ENCODE measurements around the gene RAP1GAP2.
"Not testable (repeated sequence)": the region's sequence is repeated elsewhere in the genome, so short reads cannot be mapped to it uniquely, and the experiment has no call there.

RAP1GAP2 gene

DNA sequence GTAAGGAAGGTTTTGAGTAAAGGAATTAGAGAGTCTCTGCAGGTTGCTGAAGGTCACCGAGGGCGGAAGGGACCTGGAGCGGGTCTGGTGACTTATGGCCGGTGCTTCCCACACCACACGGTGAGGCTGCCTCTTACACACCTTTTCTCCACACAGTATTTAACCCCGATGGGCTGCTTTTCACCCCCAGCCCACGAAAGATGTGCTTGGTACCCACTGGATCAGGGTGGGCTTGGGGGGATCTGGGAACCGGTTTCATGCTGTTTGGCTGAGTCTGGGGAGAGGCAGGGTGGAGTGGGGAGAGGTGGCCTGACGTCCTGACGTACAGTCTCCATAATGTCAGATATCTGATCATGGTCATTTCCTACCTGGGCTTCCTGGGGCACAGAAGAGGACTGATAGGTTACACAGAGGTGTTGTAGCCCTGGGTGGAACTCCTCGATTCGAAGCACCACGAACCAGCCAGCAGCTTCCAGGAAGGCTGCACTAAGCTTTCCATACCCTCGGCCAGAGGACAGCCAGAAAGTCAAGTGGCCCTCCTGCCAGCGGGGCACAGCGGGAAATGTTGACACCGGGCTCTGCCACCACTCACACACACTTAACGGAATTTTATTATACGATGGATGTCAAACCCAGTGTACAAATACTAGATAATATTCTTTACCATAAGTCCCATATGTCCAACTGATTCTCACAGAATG is 233.1 kb downstream of the RAP1GAP2 start:
- no peak for DNase-seq

DNA sequence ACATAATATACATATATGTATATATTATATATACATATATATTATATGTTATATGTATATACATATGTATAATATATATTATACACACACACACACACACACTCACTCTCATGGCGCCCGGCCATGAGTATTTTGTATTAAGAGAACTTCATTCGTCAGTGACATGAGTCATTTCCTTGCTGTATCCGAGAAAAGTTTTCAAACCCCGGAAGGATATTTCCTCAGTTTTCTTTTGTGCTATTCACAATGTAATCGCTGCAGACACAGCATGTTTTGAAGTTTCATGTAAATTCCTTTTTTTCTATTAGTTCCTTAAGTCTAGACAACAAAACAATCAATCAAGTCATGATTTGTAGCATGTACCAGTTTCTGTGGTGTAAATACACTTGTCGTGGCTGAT is 233.9 kb downstream of the RAP1GAP2 start:
- no peak for DNase-seq

DNA sequence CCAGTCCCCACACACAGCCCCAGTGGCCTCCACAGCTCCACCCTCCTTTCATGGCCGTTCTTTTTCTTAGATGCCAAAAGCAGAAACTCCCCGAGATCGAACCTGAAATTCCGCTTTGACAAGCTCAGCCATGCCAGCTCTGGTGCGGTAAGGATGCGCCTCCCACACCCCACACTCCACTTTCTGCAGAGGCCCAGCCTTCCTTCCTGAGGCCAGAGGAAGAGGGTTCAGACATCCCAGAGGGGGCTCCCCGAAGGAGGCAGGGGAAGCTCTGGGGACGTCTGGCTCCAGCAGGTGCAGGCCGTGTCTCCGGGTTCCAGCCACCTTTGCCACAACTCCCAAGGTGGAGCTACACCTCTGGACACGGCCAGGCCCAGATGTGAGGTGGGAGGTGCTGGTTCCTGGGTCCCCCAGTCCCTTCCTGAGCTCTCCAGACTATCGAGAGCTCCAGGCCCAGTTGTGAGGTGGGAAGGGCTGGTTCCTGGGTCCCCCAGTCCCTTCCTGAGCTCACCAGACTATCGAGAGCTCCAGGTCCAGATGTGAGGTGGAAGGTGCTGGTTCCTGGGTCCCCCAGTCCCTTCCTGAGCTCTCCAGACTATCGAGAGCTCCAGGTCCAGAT is 234.7 kb downstream of the RAP1GAP2 start:
- not testable (repeated sequence) for DNase-seq

DNA sequence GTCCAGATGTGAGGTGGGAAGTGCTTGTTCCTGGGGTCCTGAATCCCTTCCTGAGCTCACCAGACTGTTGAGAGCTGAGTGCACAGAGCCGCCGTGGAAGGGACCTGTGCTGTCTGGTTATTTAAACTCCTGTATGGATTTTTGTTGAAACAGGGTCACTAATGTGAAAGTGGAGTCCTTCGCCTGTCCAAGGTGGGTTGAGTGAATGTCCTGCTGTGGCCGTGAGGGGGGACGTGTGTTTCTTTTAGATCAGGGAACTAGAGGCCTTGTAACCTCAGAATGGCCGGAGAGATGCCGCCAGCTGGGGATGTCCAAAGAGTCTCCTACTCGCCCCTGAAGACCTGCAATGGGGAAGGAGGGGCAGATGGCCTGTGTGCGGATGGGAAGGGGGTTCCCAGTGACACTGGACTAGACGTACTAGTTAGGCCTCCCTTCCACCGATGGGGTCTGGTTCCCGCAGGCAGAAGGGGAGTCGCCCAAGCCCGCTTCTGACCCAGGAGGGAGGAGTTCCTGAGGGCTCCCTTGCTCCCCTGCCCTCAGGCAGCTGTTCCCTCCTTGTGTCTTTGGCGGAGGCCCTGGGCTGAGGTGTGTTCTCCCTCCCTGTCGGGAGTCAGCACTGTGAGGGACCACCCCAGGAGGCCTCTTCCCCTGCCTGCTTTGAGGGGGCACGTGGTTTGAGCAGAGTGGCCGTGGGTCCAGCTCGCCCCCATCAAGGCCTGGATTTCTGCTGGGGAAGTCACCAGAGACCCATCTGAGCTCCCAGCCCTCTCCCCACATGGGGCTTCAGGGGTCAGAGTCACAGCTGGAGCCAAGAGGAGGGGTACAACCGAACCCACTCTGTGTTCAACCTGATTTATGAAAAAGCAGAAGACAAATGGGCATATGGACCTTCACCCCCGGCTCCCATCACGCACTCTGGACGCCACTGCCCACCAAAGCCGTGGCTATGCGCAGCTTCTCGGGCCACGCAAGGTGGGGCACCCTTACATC is 236.3 kb downstream of the RAP1GAP2 start:
- no peak for DNase-seq

DNA sequence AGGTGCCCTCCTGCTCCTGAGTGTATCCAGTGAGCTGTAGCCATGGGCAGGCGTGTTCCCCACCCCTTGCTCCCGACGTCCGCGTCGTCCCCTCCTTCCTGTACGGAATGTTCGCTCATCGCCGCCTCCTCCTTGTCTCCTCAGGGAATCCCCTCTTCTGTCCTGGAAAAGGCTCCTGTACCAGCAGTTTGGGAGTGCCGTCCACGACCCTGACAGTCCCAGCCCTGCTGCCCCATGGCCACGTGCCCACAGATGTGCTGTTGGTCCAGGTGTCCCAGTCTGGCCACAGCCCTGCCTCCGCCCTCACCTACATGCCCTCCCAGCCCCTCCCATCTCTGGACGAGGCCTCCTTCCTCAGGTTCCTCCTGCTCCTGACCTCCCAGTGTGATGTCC is 237.0 kb downstream of the RAP1GAP2 start:
- DNase-seq, result no peak

DNA sequence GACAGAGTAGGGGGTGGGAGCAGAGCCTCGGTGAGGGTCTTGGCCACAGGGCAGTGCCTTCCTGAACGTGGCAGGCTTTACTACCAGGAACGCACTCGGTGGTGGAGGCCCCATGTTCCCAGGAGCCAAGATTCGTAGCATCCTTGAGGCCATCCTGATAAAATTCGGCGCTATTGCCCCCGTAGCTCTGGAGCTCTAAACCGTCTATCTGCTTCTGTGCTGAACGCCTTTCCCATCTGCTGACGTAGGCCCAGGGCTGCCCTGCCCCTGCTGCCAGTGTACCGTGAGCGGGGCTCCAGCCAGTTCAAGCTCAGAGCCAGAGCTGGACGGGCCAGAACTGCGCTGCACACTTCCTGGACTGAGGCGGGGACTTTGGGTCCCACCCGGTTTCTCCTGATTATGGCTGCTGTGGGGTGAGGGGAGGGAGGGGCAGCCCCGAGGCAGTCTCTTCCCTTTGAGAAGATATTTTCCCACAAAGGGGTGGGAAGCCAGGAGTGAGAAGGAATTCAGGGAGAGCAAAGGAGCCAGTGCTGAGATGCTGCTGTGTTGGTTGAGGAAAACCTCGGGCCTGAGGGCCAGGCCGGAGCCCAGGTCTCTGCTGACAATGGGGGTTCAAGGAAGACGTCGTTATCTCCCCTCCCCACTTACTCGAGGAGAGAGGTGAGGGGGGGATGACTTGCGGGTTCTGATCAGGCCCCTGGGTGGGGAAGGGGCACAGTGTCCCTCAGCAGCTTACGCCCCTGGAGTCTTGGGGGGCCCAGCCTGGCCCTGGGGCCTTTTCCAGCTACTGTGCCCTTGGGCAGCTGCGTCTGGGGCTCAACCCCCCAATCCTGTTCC is 237.7 kb downstream of the RAP1GAP2 start:
- DNase-seq, result no peak

DNA sequence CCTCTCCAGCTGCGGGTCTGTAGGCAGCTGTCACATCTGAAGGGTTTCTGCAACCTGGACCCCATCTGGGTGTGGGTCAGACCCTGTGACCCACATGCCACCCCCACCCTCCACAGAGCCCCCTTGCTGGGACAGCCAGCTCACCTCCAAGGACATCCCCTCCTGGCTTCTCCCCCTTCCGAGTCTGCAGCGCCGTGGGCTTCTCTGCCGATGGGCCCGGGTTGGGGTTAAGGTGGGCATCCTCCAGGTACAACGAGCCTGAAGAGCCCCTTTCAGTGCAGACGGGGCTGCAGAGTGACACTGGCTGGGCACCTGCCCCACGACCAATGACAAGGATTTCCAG is 238.3 kb downstream of the RAP1GAP2 start:
- no peak for DNase-seq

DNA sequence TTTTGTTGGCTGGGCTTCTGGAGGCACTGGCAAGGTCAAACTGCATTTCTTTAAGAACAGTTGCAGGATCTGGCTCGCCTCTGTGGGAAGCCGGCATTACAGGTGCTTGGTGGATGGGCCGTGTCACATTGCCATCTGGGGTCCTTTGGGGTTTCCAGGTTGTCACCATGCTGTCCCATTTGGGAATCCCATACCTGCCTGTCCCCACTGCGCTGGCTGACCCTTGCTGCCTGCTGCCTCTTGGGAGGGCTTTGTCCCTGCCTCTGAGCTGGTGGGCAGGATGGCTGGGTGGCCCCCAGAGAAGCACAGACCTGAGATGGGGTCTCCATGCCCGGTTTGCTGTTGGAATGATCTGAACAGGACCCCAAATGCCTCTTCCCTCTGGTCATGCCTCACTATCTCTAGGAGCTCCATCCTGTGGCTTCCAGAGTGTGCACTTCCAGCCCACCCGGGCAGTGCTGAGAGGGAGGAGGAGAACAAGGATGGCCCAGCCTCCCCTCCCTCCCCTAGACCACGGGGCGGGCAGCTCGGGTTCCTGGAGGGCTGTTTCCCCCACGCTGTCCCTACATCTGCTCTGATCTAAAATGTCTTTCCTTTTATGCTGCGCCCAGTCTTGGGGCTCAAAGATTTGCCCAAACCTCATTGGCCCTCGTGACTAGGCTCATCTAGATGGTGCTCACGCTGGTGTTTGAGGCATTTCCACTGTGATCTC is 239.2 kb downstream of the RAP1GAP2 start:
- DNase-seq, result no peak

DNA sequence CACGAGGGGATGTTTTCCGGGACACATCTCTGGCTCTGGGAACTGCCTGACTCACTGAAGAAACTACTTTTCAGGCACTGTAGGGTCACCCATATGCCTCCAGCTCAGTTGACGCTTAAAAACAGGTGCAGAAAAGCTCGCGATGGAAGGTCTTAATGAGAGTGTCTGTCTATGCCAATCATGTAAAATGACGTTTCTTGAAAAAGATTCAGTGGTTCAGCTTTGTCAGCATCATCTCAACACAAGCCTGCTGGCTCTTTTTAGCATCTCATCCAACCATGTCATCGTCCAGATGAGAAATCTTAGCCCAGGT is 239.7 kb downstream of the RAP1GAP2 start:
- no peak for DNase-seq

DNA sequence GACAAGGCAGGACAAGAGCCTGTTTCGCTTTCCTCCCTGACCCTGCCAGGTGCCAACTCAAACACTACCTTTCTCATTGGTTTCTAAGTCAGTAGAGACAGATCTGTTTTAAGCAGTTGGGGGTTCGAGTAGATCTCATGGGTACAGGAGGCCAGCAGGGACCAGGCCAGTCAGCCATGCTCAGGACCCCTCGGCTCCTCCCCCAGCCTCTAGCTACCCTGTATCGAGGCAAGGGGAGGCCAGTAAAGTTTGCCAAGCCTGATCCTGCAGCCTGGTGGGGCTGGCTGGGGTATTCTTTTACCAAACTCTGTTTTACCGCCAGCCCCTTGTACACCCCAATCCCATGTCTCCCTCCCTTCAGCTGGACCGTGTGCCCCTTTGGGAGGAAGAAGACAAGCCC is 240.6 kb downstream of the RAP1GAP2 start:
- DNase-seq, result no peak

DNA sequence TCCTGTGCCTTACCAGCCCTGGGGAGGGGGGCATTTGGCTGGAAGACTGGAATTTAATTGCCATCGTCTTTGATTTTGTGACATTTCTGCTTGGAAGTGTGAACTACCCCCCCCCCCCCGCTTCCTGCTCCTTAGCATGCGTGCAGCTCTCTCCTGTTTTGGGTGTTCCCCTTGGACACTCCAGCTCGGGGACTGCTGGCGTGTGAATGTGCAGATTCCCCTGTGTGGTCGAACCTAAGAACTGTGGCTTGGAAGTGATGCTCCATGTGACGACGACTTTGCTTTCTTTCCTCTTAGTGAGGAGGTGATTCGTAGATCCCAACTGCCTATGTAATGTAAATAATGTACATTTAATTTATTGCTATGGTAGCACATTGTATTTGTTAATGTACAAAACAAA is 241.0 kb downstream of the RAP1GAP2 start:
- no peak for DNase-seq

DNA sequence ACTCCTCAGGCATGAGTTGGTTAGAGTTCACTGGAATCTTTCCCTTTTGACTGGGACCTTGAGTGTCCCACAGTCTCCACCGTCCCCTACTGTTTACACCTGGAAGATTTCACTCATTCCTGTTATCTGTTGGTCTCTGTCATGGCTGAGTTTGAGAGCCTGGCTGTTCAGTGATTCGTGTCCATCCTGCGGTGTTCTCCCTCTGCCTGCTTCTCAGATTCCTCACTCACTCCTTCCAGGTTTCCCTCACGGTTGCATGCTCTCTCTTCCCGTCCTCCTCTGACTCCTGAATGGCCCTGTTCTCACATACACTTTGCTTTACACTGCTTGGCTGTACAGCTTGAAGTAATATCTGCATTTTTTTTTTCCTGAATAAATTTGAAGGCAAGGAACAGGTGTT is 242.7 kb downstream of the RAP1GAP2 start:
- no peak for DNase-seq

DNA sequence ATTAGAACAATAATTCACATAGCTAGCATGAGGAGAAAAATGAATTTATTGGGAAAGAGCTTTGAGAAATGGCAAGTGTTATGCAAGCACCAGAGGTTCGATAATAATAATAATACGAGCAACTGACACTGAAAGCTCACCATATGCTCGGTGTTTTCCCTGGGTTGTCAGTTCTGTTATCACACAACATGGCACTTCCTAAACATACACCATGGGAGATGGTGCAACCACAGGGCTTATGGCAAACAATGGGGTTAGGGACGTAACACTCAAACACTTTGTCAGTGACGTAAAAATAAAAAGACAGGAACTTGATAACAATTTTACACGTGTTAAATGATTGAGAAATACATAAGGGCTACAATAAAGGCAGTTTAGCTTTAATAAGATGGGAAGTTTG is 243.5 kb downstream of the RAP1GAP2 start:
- no peak for DNase-seq

DNA sequence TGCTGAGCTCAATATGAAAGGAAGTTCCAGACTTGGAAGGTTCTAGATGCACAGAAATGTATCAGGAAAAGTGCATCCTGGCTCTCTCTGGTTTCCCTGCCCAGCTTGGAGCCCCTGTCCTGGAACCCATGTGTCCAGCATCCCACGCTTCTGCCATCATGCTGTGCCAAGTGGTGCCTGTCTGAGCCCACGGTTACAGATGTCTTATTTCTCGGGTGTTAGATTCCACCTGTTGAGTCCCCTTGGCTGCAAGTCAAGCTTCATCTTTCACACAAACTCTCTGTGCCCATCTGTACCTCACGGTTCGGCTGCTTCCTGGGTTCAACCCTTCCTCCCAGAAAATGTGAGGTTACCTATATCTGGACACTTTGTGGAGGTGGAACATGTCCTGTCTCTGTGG is 244.6 kb downstream of the RAP1GAP2 start:
- DNase-seq, result no peak

DNA sequence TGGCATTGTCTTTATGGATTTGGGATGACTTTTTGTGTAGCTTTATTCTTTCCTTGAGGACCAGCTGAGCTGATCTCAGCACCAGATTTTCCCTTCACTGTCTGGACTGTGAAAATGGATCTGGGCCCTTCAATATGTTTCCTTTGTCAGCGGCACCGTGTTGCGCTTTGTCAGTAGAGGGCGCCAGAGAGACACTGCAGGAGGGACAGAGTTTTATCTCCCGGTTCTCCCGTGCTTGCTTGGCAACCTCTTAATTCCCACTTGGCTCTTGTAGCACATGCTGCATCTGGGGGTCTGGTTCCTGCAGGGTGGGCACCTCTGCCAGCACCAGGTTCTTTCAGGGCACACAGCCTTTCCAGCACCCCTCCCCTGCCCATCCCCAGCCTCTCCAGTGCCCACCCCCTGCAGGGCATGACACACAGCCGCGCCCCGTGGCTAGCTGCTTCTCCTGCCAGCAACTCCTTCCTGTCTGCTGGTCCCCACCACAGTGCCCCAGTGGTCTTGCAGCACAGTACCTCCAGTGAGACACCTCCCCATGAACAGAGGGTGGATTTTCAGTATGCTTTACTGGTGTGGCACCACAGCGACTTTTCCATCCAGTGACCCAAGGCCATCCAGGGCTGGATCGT is 247.6 kb downstream of the RAP1GAP2 start:
- DNase-seq, result no peak

DNA sequence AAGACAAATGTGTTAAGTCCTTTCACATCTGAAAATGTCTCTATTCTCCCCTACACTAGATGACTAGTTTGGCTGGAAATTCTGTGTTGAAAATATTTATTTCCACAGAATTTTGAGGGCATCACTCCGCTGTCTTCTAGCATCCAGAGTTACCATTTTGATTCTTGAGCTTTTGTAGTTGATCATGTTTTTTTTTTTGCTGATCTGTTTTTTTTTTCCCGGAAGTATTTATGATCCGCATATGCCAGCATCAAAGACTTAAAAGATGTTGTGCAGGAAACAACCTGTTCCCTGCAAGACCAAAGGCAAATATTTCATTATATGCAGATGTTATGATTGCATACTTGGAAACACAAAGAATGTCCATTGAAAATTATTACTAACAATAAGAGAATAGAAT is 250.5 kb downstream of the RAP1GAP2 start:
- no peak for DNase-seq

DNA sequence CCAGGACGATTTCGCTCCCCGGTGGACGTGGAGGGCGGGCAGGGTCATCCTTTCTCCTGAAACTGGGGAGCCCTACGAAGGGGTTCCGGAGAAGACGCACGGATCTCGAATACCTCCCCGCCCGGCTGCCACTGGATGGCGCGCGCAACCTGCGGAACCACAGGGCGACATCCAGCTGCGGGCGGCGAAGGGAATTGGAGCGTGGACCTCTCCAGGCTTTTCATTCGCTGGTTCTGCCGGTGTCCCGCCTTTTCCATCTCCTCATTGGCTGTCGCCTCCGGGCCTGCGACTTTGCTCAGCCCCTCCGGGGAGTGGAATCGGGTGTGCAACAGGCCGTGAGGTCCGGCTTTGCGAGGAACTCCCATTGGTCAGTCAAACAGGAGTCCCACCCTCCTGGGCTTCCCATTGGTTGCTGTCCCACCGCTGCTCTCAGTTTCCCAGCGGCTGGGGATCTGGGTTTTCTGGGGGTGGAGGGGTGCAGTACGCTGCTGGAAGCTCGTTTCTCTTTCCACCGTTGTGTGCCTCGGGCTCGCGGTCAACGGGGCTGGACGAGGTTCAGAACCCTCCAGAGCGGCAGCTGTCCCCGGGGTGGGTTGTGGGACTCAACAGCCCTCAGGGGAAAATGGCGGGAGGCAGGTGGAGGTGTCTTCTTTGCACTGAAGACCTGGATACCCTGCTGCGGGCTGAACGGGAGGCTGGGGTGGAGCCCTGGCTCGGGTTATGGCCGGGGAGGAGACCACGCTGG is 252.7 kb downstream of the RAP1GAP2 start:
- peak; percentile 96 for DNase-seq

DNA sequence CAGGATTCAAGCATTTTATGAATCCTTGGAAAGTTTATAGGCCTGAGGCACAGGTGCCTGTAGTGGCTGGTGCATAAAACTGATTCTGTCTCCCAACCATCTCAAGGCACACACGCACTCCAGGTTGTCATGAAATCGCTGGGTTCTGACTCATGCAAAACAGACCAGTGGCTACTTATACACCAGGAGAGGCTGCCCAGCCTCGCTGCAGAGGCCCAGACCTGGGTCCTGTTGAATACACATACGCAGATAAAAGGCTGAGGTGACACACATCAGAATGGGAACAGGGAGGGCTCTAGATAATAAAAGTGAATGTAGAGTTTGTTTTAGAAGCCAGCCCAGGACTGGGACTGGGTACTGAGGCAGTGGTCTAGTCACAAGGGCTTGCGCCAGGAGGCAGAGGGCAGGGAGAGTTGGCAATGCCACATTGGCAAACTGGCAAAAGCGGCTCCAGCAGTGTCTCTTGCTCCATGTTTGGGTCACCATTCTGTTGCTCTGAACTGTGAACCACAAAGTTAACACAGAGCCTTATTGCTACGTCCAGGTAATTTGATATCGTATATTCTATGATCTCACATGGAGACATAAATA is 253.6 kb downstream of the RAP1GAP2 start:
- no peak for DNase-seq

DNA sequence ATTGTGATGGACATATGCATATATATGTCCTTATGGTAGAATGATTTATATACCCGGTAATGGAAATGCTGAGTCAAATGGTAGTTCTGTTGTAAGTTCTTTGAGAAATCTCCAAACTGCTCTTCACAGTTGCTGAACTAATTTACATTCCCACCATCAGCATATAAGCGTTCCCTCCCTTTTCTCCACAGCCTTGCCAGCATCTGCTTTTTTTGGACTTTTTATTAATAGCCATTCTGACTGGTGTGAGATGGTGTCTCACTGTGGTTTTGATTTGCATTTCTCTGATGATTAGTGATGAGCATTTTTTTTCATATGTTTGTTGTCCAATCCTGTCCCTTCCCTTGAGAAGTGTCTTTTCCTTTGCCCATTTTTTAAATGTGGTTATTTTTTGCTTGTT is 258.6 kb downstream of the RAP1GAP2 start:
- DNase-seq, result not testable (repeated sequence)

DNA sequence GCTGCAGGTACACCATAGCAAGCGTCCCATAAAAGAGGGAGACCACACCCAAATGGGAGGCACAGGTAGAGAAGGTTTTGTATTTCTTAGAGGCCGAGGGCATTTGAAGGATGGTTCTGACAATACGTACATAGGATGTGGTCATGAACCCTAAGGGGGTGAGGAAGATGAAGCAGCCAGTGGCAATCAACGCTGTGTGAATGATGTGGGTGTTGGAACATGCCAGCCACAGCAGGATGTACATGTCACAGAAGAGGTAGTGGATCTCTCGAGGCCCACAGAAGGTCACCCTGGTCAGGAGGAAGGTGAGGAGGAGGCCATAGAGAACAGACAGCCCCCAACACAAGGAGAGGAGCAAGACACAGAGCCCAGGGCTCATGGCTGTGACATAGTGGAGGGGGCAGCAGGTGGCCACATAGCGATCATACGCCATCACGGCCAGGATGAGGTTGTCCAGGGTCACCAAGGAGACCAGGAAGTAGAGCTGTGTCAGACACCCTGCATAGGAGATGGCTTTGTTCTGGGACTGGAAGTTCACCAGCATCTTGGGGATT is 266.7 kb downstream of the RAP1GAP2 start:
- not testable (repeated sequence) for DNase-seq
